Stimulated activated CD4-positive, alpha-beta T cell treated with anti-CD3 and anti-CD28 coated beads, Interleukin-1b, Interleukin-23, amount 100 ng/mL, for 24 hours (primary cell): ENCODE measurements around the gene FBXL13.
"Not testable (repeated sequence)": the region's sequence is repeated elsewhere in the genome, so short reads cannot be mapped to it uniquely, and the experiment has no call there.

ENCODE experiments used
- DNase-seq, 4 experiments: peaks; one replicate each; pipeline ENCODE4 v3.0.0-alpha.2; 2020; ENCODE audit warnings: low read depth in 4 of 4, low spot score in 1 of 4

The FBXL13 gene

DNA sequence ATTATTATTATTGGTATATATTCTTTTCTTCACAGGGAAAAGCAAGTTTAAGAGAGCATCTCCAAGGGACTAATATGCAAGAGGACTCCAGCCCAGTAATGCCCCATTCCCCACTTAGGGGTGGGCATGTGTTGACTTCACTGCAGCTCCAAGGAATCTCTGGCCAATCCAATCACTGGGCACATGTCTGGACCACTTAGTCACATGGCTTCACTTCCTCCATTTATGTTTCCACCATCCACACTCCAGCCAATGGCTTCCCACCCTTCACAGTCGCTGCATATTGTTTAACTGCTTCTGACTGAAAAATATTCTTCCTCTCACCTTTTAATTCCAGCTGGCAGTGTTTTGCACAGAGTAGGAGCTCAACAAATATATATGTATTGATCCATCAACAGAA, 43.6 kb downstream of the FBXL13 start:
- DNase-seq: no peak

DNA sequence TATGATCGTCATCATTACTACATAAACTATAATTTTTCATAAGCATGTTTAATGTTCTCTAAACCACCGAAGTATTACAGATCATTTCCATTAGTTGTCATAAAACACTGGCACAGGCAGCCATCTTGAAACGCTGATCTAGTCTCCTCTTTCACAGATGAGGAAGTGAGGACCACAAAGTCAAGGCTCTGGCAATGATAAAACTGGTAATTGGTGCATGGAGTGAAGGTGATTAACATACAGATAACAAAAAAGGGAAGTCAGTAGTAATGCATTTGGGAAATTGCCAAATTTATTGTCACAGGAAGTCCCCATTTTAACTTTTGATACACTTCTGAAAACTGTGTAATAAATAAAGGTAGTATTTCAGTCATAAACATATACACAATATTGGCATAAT, 49.3 kb downstream of the FBXL13 start:
- DNase-seq: no peak

DNA sequence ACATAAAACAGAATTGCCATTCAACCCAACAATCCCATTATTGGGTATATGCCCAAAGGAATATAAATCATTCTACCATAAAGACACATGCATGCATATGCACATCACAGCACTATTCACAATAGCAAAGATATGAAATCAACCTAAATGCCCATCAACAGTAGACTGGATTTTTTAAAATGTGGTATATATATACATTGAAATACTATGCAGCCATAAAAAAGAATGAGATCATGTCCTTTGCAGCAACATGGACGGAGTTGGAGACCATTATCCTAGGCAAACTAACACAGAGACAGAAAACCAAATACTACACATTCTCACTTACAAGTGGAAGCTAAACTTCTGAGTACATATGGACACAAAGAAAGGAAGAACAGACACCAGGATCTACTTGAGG, 51.0 kb downstream of the FBXL13 start:
- DNase-seq: not testable (repeated sequence)

DNA sequence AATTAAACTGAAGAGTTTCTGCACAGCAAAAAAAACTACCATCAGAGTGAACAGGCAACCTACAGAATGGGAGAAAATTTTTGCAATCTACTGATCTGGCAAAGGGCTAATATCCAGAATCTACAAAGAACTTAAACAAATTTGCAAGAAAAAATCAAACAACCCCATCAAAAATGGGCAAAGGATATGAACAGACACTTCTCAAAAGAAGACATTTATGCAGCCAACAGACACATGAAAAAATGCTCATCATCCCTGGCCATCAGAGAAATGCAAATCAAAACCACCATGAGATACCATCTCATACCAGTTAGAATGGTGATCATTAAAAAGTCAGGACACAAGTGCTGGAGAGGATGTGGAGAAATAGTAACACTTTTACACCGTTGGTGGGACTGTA, 53.1 kb downstream of the FBXL13 start:
- not testable (repeated sequence) for DNase-seq

DNA sequence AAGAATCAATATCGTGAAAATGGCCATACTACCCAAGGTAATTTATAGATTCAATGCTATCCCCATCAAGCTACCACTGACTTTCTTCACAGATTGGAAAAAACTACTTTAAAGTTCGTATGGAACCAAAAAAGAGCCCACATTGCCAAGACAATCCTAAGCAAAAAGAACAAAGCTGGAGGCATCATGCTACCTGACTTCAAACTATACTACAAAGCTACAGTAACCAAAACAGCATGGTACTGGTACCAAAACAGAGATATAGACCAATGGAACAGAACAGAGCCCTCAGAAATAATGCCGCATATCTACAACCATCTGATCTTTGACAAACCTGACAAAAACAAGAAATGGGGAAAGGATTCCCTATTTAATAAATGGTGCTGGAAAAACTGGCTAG, 53.7 kb downstream of the FBXL13 start:
- DNase-seq: not testable (repeated sequence)

DNA sequence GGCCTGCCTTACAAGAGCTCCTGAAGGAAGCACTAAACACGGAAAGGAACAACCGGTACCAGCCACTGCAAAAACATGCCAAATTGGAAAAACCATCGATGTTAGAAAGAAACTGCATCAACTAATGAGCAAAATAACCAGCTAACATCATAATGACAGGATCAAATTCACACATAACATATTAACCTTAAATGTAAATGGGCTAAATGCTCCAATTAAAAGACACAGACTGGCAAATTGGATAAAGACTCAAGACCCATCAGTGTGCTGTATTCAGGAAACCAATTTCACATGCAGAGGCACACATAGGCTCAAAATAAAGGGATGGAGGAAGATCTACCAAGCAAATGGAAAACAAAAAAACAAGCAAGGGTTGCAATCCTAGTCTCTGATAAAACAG, 56.3 kb downstream of the FBXL13 start:
- not testable (repeated sequence) for DNase-seq

DNA sequence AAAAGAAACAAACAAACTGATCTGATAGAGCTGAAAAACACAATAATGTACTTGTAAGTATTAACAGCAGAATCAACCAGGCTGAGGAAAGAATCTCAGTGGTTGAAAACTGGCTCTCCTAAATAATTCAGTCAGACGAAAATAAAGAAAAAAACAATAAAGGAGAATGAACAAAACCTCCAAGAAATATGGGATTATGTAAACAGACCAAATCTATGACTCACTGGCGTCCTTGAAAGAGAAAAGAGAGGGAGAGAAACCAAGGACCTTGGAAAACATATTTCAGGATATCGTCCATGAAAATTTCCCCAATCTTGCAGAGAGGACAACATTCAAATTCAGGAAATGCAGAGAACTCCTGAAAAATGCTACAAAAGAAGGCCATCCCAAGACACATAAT, 62.9 kb downstream of the FBXL13 start:
- DNase-seq: no peak

DNA sequence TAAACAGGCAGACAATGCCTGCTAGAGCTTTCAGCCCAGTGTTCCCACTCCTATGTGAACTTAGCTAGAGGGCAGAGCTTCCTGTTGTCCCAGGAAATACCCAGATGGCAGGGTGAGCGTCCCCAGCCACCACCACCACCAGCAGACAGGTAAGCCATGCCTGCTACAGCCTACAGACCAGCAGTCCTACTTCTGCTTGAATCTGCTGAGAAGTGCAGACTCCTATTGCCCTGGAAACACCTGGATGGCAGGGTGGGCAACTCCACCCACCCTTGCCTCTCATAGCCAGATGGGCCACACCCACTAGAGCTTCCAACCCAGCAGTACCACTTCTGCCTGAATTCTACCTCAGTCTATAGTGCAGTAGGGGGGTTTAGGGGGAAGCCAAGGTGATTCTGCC, 64.4 kb downstream of the FBXL13 start:
- DNase-seq: no peak

DNA sequence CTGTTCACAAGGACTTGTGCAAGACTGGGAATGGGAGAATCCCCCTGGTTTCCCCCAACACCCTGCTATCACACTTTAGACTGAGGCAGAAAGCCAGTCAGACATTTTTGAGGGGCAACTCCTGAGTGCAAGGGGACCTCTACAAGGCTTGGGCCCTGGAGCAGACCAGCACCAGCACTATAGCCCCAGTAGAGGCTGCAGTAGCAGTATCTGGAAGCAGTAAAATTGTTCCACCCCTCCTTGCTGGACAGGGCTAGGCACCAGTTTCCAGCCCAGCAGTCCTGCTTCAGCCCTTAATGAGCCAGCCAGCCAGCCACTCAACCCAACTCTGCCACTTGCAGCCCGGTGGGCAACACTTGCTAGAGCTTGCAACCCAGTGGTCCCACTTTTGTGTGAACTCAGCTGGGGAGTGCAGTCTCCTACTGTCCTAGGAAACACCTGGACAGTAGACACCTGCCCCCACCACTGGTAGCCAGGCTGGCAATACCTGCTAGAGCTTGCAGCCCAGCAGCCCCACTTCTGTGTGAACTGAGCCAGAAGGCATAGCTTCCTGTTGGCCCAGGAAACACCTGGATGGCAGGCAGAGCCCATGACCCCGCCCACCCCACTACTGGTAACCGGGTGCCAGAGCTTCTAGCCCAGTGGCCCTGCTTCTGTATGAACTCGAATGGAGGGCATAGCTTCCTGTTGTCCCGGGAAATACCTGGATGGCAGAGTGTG, 65.0 kb downstream of the FBXL13 start:
- no peak for DNase-seq

DNA sequence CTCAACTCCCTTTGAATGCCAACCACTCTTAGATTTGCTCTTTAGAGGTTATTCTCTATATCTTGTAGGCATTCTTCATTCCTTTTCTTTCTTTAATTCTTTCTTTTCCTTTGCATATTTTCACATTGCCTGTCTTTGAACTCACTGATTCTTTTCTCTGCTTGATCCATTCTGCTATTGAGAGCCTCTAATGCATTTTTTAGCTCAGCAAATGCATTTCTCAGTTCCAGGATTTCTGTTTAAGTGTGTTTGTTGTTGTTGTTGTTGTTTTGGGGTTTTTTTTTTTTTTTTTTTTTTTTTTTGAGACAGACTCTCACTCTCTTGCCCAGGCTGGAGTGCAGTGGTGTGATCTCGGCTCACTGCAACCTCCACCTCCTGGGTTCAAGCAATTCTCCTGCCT, 71.6 kb downstream of the FBXL13 start:
- DNase-seq: no peak

DNA sequence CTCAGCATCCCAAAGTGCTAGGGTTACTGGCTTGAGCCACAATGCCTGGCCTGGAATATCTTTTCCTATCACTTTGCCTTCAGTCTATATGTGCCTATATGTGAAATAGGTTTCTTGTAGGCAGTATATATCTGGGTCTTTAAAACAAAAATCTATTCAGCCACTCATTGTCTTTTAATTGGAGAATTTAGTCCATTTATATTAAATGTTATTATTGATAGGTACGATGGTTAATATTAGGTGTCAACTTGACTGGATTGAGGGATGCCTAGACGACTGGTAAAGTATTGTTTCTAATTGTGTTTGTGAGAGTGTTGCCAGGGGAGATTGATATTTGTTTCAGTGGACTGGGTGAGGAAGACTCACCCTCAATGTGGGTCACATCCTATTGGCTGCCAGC, 73.4 kb downstream of the FBXL13 start:
- DNase-seq: no peak

DNA sequence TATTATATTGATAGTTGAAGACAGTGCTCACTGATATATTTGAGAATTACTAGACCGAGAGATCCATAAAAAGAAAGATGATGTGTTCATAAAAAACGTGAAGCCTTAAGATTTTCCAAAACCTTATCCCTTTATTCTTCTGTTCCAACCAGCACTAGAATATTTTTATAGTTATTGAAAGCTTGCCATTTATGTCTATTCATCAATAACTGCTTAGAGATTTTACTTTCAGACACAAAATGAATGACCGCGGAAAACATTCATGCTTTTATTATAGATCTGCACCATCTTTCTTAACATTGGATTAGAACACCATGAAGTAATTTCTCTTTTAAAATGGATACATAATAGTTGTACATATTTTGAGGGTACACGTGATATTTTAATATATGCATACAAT, 77.6 kb downstream of the FBXL13 start:
- no peak for DNase-seq

DNA sequence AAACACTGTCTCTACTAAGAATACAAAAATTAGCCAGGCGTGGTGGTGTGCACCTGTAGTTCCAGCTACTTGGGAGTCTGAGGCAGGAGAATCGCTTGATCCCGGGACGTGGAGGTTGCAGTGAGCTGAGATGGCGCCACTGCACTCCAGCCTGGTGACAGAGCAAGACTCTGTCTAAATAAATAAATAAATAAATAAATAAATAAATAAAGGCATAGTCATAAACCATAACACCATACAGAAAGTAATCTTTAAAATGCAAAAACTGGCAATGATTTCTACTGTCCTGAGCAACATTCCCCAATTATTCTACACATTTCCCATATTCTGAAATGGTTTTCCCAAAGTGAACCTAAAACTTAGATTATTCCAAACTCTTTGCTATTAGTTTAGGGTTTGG, 79.0 kb downstream of the FBXL13 start:
- not testable (repeated sequence) for DNase-seq

DNA sequence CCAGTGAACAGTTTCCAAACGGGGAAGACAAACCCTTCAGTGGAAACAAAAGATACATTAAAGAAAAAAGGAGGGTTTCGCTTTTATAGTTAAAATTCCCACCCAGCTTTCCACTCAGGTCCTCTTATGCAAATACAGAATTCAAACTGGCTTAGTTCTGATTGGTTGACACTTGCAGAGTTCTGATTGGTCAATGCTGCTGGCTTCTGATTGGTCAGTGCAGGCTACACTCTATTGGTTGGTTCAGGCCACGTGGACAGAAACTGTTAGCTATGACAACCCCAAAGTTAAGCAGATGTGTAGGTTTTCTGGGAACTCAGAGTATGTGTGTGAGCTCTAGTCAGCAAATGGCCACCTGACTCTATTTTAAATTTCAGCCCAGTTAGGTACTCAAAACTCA, 80.0 kb downstream of the FBXL13 start:
- DNase-seq: no peak

DNA sequence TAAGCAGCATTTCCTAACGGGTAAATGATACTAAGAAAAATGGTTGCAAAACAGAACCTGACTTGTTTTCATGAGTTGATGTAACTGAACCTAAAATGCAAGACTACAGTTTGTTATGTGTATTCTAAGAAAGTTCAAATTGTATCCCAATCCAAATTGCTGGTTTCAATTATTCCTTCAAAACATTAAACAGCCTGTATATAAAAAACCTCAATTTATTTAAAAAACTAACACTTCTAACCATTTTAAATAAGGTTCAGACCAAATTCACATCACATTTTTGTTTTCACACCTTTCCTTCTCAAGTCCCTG, 80.9 kb downstream of the FBXL13 start:
- DNase-seq: no peak

DNA sequence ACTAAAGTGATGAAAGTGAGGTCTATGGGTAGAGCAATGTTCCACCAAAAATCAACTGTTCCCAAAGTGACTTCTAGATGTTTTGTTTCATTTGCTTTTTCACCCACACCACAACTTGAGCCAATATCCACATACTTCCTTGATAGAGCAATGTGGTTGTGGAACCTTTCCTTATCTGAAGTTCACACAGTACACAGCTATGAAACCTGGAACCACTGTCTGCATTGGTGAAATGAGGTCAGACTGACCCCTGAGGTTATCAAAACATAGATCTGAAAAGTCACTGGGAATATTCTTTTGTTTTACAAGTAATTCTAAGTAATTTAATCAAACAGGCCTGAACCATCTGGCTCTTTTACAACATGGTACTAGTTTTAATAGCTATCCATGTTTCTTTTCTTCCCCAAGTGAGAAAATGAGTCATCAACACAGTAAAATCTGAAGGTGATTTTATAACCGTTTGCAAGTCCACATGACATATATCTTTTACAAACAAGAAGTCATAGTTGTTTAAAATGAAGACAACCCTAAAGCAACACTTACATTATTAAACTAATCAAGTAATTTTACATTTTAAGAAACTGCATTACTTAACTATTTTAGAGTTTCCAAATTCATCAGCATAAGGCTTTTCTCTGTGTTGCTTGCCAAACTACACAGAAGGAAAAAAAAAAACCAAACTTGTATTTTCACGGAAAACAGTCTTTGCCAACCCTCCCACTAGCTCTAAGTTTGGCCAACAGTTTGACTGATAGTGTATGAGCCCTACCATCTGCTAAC, 81.5 kb downstream of the FBXL13 start:
- DNase-seq: no peak

DNA sequence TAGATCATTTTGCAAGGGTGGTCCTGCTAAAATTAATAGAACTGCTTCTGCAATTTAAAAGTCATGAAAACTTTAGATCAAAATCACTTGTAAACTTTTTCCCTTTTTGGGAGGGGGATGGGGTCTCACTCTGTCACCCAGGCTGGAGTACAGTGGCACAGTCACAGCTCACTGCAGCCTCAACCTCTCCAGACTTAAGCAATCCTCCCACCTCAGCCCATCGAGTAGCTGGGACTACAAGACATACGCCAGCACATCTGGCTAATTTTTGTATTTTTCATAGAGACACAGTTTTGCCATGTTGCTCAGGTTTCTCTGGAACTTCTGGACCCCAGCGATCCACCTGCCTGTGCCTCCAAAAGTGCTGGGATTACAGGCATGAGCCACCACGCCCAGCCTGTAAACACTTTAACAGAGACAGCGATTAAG, 82.1 kb downstream of the FBXL13 start:
- DNase-seq: no peak

DNA sequence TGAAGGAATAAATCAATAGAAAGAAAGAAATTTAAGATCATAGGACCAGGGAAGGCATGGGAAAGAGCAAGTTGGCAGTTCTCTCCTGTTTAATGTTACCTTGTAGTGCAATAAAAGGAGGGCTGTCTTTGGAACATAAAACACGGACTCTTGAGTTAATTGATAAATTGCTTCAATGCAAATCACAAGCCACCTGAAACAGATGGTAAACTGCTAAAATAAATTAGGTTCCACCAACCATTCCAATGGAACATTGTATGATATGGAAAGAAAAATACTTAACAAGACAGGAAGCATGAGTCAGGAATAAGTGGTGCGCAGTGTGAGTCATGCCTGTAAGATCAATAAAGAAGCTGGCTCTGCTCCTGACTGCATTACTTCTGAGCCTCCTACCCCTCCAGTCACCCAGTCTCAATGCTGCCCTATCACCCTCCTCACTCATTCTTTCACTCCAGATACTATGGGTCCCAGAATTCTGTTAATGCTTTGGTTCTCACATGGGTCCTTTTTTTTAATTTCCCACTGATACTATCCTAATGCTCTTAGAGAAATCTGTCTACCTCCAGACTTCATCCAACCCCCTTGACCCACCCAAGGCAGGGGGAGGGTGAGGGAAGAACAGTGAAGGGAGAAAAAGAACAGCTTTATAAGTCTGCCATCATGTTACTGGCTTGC, 82.9 kb downstream of the FBXL13 start:
- DNase-seq: no peak

DNA sequence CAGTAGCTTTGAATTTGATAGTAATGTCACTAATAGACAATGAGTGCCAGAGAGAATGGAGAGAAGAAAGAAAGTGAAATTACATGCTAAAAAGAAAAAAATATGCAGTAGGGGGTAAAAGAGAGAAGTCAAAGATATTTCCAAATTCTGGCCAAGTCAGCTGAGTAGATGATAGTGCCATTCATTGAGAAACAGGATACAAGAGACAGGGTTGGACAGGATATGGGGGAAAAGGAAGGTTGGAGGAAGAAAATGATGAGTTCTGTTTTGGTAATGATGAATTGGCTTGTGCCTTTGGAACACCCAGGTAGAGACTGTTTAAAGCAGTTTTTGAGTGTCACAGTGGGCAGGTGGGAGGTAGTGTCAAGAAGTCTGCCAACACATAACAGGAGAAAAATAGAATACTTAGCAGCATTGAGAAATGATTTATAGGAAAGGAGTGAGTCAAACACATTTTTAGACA, 83.5 kb downstream of the FBXL13 start:
- DNase-seq: no peak

DNA sequence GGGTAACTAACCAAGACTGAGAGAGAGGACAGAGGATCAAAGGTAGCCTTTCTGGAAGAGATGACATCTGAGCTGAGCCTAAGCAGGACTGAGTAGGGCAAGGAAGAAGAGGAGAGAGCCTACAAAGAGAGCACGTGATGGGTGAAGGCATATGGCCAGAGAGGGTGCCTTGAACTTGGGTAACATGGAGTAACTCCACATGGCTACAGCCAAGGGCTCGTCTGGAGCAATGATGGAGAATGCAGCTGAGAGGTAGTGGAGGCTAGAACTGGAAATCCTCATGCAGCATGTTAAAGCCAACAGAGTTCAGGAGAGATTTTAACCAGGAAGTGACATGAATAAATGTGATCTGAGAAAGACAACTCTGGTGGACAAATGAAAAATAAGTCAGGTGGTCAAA, 84.0 kb downstream of the FBXL13 start:
- DNase-seq: no peak

DNA sequence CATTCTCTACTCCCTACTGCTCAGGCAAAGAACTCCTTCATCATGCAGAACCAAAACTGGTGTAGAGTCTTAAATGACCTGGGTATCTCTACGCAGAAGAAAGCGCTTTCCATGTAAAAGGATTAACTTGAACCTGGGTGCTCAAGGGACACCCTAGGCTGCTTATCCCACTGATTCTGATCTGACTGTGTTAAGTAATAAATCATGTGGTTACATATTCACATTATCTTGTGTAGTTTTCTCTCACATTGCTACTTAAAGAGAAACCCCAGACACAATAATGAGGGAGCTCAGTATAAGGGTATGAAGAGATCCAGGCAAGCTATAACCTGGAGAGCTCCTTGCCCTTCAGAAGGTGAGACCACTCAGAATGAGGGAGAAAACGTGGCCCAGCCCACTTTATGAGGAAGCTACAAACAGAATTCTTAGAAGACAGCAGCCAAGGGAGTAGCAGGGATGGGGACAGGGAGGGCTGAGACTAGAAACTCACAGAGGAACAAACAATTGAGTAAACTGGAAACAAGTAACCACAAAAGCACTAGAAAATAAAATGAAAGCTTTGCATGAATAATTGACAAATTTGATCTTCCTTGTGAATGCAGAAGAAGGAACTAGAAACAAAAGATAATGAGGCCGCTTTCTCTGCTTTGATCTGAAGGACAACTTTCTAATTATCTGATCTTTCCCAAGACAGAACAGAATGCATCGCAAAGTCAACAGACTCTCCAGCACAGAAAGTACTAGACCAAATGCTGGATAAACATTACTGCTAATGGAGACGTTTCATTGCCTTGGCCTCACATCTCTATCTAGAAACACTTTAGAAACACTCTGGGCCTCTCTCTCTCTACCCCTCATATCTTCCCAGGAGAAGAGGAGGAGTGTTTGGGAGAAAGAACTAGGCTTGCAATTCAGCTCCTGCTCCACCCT, 85.7 kb downstream of the FBXL13 start:
- DNase-seq: no peak
